ENCODE data around the gene PRKN.

DNA sequence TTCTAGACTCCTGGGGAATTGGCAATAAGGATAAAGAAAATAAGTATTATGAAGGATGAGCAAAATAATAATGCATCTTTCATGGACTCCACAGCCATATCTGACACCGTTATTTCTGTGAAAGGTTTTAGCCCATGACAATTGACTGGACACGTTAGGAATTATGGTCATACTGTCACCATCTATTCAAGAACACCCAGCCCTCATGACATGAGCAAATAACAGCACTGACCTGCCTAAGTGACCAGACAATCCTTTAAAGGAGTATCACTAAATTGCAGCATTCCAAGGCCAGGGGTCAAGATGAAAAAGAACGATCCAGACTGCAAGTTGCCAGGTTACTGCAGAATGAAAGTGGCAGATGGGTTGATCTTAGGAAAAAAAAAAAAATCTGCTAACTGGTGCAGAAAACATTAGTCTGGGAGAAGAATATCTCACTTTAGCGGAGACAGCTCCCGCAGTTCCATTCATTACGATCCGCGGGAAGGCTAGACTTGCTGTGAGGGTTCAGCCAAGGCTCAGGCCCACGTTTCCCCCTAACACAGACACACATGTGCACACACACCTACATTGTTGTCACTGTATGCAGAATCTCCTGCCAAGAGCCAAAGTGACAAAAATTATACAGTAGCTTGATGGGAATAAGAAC, 1216.0 kb downstream of the PRKN start:
- TF ChIP-seq, protein P1, sequence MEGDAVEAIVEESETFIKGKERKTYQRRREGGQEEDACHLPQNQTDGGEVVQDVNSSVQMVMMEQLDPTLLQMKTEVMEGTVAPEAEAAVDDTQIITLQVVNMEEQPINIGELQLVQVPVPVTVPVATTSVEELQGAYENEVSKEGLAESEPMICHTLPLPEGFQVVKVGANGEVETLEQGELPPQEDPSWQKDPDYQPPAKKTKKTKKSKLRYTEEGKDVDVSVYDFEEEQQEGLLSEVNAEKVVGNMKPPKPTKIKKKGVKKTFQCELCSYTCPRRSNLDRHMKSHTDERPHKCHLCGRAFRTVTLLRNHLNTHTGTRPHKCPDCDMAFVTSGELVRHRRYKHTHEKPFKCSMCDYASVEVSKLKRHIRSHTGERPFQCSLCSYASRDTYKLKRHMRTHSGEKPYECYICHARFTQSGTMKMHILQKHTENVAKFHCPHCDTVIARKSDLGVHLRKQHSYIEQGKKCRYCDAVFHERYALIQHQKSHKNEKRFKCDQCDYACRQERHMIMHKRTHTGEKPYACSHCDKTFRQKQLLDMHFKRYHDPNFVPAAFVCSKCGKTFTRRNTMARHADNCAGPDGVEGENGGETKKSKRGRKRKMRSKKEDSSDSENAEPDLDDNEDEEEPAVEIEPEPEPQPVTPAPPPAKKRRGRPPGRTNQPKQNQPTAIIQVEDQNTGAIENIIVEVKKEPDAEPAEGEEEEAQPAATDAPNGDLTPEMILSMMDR (IDR thresholded peaks at IDR 0.05), result no peak
- no peak for TF ChIP-seq POLR2A (IDR thresholded peaks at IDR 0.05)
